ENCODE results near the gene ADAMTS12.

ADAMTS12 gene

GRCh38 chr5:33758737-33759136 is 133.1 kb downstream of the ADAMTS12 start:
- no peak for DNase-seq (ENCODE audit: low read depth)

- no peak for DNase-seq (ENCODE audit: low read depth)
Measured at GRCh38 chr5:33756491-33756890, 135.3 kb downstream of the ADAMTS12 start.

GRCh38 chr5:33755231-33755630 is 136.6 kb downstream of the ADAMTS12 start:
- peak; percentile 19 for DNase-seq (ENCODE audit: low read depth)

- no peak for DNase-seq (ENCODE audit: low read depth)
Measured at GRCh38 chr5:33753704-33754103, 138.1 kb downstream of the ADAMTS12 start.

- DNase-seq (ENCODE audit: low read depth) = no peak
Measured at GRCh38 chr5:33748754-33749153, 143.0 kb downstream of the ADAMTS12 start.

DNA sequence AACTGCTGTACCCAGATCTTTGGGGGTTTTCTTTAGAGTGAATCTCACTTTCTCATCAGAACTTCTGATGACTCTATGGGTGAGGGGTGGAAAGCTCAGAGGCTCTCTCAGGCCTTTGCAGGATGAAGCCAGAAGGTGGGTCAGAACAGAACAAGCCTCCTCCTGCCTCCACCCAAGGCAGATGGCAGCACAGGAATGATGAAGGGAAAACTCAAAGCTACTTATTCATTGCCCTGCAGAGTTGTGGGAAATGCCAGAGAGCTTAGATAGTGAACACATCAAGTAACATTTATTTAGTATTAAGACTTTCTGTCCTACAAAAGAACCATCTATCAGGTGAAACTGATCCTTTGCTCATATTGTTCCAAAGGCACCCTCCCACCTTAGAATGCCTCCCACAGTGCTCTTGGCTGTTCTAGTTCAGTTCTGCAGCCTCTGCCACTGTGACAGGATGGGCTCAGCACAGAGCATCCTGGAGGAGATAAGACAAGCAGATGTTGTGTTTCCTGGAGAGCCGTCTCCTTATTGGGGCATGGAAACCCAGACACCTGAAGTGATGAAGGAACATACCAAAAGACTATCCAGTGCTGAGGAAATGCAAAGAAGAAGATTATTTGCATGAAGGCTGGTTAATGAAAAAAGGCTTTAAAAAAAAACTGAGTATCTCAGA is 146.6 kb downstream of the ADAMTS12 start:
- no peak for DNase-seq (ENCODE audit: low read depth)

DNA sequence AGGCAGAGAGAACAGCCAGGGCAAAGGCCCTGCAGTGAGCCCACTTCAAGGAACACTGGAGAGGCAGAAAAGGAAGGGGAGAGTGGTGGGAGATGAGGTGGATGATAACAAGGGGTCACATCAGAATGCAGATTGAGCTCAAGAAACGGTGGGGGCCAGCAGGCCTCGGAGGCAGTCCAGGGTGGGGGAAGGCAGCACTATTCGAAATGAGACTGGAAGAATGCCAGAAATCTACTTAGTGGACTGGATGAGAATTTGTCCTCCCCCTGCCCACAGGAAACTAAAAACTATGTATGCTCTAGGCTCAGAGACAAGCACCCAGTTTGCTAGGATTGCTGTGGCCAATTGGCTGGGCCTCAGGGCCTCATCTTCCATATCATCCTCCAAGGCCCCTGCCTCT is 148.7 kb downstream of the ADAMTS12 start:
- DNase-seq (ENCODE audit: low read depth) = no peak

- no peak for DNase-seq (ENCODE audit: low read depth)
Measured at GRCh38 chr5:33742181-33742580, 149.6 kb downstream of the ADAMTS12 start.

DNA sequence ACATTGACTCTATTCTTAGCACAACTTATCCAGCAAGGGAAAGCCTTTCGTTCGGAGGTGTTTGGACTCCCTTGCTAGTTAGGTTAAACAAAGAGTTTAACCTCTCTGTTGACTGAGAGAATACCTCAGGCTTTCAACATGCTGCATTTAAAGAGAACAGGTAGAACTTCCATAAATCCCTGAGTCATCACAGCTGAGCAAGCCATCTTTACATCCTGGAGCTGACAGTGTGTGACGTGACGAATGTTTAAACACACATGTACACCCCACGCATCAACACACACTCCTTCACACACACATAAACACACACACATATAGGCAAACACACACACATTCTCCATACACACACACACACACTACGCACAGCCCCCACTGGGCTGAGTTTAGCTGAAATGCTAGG is 152.8 kb downstream of the ADAMTS12 start:
- no peak for DNase-seq (ENCODE audit: low read depth)

GRCh38 chr5:33738097-33738496 is 153.7 kb downstream of the ADAMTS12 start:
- DNase-seq (ENCODE audit: low read depth) = no peak

DNA sequence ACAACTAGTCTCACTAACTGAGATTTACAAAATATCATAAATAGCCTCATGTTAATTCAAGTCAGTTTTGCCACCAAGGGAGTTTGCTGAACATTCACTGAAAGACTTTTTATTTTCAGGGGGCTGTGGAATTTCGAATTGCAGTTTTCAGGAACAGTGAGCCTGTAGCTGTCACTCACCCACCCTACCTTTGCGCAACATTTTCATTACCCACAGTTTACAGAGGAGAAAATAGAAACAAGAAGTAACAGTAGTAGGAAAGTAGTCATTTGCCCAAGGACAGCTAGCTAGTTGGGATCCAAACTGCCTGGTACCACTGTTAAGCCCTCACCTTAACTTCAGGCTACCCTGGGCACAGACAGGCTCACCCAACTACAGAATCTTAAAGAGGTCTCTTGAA is 154.1 kb downstream of the ADAMTS12 start:
- DNase-seq (ENCODE audit: low read depth) = no peak

DNA sequence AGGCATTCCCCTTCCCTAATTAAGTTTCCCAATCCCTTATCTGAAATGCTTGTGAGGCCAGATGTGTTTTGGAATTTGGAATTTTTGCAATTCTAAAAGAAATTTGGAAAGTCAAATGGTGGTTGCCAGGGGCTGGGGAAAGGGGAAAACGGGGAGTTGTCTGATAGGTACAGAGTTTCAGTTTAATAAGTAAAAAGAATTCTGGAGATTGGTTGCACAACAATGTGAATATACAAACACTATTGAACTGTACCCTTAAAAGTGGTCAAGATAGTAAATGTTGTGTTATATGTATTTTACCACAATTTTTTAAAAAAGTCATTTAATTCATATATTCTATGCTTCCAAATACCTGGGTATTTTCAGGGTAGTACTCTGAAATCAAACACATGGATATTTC is 154.5 kb downstream of the ADAMTS12 start:
- DNase-seq (ENCODE audit: low read depth) = no peak

- peak; percentile 93 for DNase-seq (ENCODE audit: low read depth)
Measured at GRCh38 chr5:33736510-33736909, 155.3 kb downstream of the ADAMTS12 start.

DNA sequence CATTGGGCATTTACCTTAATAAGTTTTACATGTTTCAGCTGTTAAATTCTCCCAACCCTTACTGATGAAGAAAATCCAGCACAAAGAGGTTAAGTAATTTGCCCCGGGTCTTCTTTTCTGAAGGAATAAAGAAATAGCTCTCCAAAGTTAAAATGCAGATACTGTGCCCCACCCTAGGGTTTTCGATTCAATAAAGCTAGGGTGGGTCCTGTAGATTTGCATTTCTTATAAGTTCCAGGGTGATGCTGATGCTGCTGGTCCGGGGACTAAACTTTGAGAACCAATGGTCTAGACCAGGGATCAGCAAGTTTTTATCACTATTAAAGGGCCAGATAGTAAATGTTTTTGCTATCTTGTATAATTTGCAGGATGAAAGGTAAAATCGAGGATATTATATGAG is 156.7 kb downstream of the ADAMTS12 start:
- no peak for DNase-seq (ENCODE audit: low read depth)

DNA sequence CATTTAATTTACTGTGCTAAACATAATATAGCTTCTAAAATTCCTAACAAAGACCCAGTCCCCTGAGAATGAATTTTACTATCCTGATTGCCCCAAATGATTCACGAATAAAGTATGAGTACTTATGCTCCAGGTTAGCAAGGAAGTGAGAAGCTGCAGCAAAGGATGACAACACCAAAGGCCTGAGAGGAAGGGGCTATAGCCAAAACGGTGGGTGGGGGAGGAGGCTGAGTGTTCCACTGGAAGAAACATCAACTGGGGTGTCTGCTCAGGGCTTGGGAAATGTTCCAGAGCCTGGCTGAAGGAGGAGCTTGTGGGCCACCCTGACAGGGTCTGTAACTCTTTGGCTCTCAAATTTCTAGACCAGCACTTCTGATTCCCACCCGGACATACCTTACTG is 157.3 kb downstream of the ADAMTS12 start:
- DNase-seq (ENCODE audit: low read depth) = peak; percentile 54

GRCh38 chr5:33733225-33733624 is 158.6 kb downstream of the ADAMTS12 start:
- no peak for DNase-seq (ENCODE audit: low read depth)

- peak; percentile 59 for DNase-seq (ENCODE audit: low read depth)
Measured at GRCh38 chr5:33726422-33727165, 165.2 kb downstream of the ADAMTS12 start.

DNA sequence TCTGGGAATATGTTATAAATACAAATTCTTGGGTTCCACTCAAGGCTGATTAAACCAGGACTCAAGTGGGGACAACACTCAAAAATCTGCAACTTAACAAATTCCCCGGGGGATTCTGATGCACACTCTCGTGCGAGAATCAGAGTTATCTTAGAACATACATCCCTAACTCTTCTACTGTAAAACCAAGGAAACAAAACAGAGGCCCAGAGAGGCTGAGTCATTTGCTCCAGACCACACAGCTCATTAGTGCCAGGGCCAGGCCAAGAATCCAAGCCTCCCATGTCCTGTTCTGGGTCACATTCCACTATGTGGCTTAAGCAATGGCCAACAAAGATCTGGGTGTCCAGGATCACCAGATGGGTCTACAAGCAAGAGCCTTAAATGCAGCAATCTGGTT is 166.0 kb downstream of the ADAMTS12 start:
- DNase-seq (ENCODE audit: low read depth) = peak; percentile 24

- no peak for DNase-seq (ENCODE audit: low read depth)
Measured at GRCh38 chr5:33721491-33722200, 170.1 kb downstream of the ADAMTS12 start.

DNA sequence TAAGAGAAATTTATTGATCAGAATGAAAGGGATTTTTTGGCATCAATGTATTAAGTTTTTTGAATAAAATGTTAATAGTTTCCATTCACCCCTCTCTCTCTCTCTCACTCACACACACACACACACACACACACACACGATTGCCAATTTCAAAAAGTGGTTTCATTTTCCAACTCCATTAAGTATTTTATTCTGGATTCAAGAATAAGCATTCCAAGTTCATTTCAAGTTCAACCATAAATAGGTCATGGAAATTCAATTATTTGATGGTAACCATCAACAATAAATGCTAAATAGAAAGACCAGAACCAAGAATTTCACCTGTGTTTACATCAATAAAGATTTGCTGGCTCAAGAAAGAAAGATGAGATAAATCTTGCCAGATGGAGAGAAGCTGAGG is 171.6 kb downstream of the ADAMTS12 start:
- DNase-seq (ENCODE audit: low read depth) = no peak

DNA sequence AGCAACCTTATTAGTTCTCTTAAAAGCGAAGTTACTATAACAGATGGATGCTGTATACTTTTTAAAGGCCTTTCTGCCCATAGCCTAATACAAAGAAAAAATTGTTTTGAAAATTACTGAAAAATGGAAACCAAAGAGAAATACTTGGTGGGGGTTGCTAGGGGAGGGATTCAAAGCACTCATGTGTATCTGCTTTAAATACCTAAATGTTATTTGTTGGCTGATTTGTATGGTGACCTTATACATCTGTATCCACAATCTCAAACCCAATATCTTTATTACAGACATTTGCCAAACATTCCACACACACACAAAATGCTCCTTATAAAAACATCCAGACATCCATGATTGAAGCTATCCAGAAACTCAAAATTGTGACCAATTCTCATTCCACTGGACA is 172.0 kb downstream of the ADAMTS12 start:
- DNase-seq (ENCODE audit: low read depth) = no peak

DNA sequence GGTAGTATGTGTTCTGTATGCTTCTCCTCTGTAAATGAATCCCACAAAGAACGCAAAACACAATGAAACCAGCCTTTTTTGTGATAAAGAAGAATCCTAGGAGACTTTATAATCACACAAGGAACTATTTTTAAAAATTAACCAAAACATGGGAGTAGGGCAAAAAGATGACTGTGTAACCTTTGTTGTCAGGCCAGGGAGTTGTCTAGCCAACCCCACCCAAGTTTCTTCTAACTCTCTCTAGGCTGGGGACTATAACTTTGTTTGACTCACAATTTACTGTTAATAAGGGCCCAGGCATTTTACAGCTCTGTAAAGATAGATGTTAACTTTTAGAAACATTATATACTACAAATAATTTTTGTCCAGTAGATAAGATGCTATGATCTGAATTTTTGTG is 176.1 kb downstream of the ADAMTS12 start:
- DNase-seq (ENCODE audit: low read depth) = no peak

DNA sequence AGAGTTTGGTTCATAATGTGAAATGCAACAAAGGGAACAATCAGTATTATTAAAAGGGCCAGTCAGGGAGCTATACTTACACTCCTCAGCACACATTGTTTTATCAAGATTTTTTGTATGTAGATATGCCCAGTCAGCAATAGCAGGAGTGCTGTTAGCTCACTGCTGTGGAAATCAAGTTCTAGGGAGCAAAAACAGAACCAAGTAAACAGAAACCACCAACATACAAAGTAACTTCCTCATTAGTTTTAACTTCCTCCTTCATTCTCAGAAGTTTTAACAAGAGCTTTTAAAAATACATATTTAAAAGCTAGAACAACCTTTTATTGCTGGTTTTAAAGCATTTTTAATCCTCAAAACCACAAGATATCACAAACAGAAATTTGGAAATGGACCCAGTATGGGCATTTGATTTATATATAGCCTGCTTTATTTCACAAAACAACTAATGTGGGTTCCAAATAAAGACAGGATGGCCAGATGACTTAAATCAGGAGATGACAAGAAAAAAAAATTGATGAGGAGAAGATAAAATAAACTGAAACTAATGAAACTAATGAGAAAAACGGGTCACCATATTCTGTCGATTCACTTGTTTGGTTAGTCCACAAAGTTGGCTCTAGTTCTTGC is 178.5 kb downstream of the ADAMTS12 start:
- DNase-seq (ENCODE audit: low read depth) = no peak
